ENCODE data around the gene EXOG. TPM values are rescaled to one million over a fixed set of nuclear protein-coding genes. Genes with fewer than 3 reads are reported as not detected.
A peak's percentile ranks its signal among the peaks of the same experiment; 100 is the strongest.

Gene EXOG, protein sequence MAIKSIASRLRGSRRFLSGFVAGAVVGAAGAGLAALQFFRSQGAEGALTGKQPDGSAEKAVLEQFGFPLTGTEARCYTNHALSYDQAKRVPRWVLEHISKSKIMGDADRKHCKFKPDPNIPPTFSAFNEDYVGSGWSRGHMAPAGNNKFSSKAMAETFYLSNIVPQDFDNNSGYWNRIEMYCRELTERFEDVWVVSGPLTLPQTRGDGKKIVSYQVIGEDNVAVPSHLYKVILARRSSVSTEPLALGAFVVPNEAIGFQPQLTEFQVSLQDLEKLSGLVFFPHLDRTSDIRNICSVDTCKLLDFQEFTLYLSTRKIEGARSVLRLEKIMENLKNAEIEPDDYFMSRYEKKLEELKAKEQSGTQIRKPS
- total RNA-seq = 10 to 100 TPM; 15.9 to 23.8 TPM

- Mint-ChIP-seq H3K36me3 (ENCODE audit: low read depth) (peaks cover 30% of the 10 kb centered on the region), H3K9me3 (no peaks in the 10 kb centered on the region), H3K4me1 (no peaks in the 10 kb centered on the region), H3K27me3 (no peaks in the 10 kb centered on the region), H3K27ac (peak within 1 kb of the TSS; percentile 94), H3K4me3 (peak within 1 kb of the TSS; percentile 97)
- peak; percentile 85 for ATAC-seq (replicated peaks)
These were observed at the start of gene EXOG for GRCh38 chr3:38496131-38496910. Gene EXOG, plus strand, starts transcription at chr3:38496340. Its CDS starts 28 bp downstream, at chr3:38496368.

- Mint-ChIP-seq H3K9me3 (no peaks in the 10 kb centered on the region), H3K27me3 (no peaks in the 10 kb centered on the region), H3K4me3 (no peak overlapping the region), H3K36me3 (ENCODE audit: low read depth) (no peaks in the 10 kb centered on the region), H3K4me1 (no peaks in the 10 kb centered on the region), H3K27ac (no peak overlapping the region)
- no peak for ATAC-seq (replicated peaks)
These were observed 49.3 kb upstream of the EXOG start for GRCh38 chr3:38446812-38447211.

- no peak for ATAC-seq (replicated peaks)
- Mint-ChIP-seq H3K4me1 (no peaks in the 10 kb centered on the region), H3K9me3 (no peaks in the 10 kb centered on the region), H3K27me3 (no peaks in the 10 kb centered on the region), H3K36me3 (ENCODE audit: low read depth) (peaks cover 4% of the 10 kb centered on the region), H3K4me3 (no peak overlapping the region), H3K27ac (no peak overlapping the region)
These were observed 45.3 kb upstream of the EXOG start for GRCh38 chr3:38450853-38451252.

DNA sequence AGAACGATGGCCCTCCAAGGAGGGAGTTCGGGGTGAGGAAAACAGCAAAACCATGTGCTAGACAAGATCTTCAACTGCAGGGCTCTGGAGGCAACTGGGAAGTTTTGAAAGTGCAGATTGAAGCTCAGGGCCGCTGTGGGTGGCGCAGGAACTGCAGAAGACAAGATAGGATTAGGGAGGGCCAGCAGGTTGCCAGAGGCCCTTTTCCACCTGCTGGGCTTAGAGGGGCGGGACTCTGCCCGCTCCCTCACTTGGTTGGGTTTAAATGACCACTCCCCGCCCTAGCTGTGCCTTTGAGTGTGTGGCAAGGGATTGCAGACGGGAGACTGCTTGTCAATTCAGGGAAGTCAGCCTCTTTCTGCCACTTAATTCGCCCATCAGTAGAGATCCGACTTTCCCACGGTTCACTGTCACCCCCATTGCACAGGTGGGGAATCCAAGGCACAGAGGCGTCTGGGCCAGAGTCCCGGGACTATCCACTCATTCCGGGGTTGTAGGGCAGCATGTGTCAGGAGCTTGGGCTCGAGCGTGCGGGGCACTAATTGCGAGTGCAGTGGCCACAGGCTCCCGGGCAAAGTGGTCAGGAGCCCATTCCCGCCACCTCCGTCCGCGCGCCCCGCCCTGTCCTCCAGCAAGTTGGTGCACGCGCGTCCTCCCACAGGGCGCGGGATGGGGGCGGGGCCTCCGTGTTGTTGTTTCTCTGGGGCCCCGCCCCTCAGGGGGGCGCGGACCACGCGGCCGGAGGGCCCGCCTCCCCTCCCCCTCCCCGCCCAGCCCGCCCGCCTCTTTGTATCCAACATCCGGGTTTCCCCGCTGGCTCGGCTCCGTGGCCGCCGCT is 42.8 kb upstream of the EXOG start, which contains the start of gene ACVR2B:
TSS of gene ACVR2B (plus strand) at position 816 of the 838 bp plus-strand sequence. CDS start 433 bp downstream, outside the sequence.
- Mint-ChIP-seq H3K4me3 (peak within 1 kb of the TSS; percentile 94), H3K9me3 (no peaks in the 10 kb centered on the region), H3K36me3 (ENCODE audit: low read depth) (peaks cover 4% of the 10 kb centered on the region), H3K4me1 (peaks cover 5% of the 10 kb centered on the region), H3K27ac (peak within 1 kb of the TSS; percentile 91), H3K27me3 (no peaks in the 10 kb centered on the region)
- peak; percentile 72 for ATAC-seq (replicated peaks)

DNA sequence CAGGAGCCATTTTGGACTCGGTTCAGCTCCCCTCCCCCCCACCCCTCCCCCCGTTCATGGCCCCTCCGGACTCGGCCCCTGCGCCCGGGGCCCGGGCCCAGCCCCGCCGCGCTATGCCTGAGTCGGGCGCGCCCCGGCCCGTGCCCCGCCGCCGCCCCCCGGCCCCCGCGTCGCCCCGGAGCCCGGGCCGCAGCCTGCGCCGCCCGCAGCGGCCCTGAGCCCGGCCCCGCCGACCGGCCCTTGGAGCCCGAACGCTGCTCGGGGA is 42.3 kb upstream of the EXOG start:
- H3K27me3 Mint-ChIP-seq = no peaks in the 10 kb centered on the region
- no peak for ATAC-seq (replicated peaks)
- no peaks in the 10 kb centered on the region for H3K9me3 Mint-ChIP-seq
- H3K36me3 Mint-ChIP-seq (ENCODE audit: low read depth) = peaks cover 4% of the 10 kb centered on the region
- peaks cover 10% of the 10 kb centered on the region for H3K4me1 Mint-ChIP-seq
- no peak overlapping the region for H3K27ac Mint-ChIP-seq
- peak overlapping the region; percentile 73 for H3K4me3 Mint-ChIP-seq

GRCh38 chr3:38454178-38454883 is 41.8 kb upstream of the EXOG start:
- no peaks in the 10 kb centered on the region for H3K27me3 Mint-ChIP-seq
- peak overlapping the region; percentile 94 for H3K4me3 Mint-ChIP-seq

DNA sequence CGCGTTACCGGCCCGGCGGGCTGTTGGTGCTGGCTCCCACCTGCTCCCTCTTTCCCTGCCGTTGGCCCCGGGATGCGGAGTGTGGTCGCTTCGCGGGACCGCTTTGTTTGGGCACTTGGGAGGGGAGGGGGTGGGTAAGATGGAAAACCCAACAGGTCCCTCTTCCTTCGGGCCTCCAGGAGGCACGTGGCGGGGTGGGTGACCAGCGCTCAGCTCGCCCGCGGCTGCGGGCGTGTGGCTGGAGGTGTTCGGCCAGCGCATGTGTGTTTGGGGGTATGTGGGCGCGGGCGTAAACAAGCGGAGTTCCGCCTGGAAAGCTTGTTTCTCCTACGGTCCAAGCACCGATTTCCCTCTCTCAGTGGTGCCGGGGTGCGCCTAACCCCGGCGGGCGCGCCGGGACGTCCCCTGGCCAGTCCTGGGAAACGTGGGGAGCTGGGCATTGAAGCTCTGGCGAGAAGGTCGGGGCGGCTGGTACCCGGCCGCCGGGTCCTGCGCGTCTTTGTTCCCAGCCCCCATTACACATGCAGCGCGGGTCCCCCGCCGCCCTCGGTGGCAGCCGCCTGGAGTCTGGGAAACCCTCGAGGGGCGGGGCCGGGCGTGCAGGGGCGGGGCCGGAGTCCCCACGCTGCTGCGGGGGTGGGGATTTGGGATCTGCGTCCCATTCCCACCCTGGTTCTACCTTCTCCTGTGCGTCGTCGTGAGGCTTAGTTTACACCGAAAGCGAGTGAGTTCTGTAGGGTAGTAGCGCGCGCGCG is 41.1 kb upstream of the EXOG start:
- H3K36me3 Mint-ChIP-seq (ENCODE audit: low read depth) = peaks cover 4% of the 10 kb centered on the region
- no peaks in the 10 kb centered on the region for H3K9me3 Mint-ChIP-seq
- peak overlapping the region; percentile 91 for H3K27ac Mint-ChIP-seq
- H3K4me1 Mint-ChIP-seq = peaks cover 11% of the 10 kb centered on the region
- H3K4me3 Mint-ChIP-seq = peak overlapping the region; percentile 94
- ATAC-seq (replicated peaks) = peak; percentile 46
- H3K27me3 Mint-ChIP-seq = no peaks in the 10 kb centered on the region

More at GRCh38 chr3:38454178-38454883, 41.8 kb upstream of the EXOG start:
- peak; percentile 59 for ATAC-seq (replicated peaks)
- peaks cover 11% of the 10 kb centered on the region for H3K4me1 Mint-ChIP-seq
- peak overlapping the region; percentile 91 for H3K27ac Mint-ChIP-seq
- peaks cover 4% of the 10 kb centered on the region for H3K36me3 Mint-ChIP-seq (ENCODE audit: low read depth)
- no peaks in the 10 kb centered on the region for H3K9me3 Mint-ChIP-seq

DNA sequence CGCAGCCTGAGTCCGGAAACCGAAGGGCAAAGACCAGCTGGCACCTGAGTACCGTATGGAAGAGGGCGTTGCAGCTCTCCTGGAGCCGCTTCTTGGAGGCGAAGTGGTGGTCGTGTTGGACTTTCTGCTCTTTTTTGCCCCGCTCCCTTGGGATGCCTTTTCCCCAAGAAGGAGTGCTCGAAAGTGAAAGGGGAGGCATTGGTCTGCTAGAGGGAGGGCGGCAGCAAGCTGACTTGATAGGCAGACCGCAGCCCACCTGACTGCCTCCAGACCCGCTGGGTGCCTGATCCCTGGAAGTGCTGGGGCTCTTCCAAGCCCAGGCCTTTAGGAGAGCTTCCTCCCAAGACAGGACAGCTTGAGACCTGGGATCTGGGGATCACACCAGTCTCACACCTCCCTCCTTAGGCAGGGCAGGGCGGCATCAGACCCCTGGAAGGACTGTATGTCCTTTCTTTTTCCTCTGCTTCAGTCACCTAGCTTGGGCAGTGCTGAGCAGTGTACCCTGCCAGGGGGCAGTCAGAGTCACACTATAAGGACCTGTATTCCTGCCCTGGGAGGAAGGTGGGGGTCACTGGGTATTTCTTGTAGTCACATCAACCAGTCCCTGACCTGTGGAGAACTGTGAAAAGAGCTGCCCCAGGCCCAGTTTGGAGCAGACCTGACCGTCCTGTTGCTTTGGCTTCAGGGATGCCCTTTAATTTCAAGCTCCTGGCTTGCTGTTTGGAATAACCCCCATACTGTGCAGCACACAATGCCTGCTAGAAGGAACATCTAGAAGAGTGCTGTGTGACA is 40.3 kb upstream of the EXOG start:
- peaks cover 11% of the 10 kb centered on the region for H3K4me1 Mint-ChIP-seq
- H3K9me3 Mint-ChIP-seq = no peaks in the 10 kb centered on the region
- H3K27me3 Mint-ChIP-seq = no peaks in the 10 kb centered on the region
- H3K36me3 Mint-ChIP-seq (ENCODE audit: low read depth) = peaks cover 4% of the 10 kb centered on the region
- H3K4me3 Mint-ChIP-seq = peak overlapping the region; percentile 94
- no peak overlapping the region for H3K27ac Mint-ChIP-seq
- no peak for ATAC-seq (replicated peaks)

DNA sequence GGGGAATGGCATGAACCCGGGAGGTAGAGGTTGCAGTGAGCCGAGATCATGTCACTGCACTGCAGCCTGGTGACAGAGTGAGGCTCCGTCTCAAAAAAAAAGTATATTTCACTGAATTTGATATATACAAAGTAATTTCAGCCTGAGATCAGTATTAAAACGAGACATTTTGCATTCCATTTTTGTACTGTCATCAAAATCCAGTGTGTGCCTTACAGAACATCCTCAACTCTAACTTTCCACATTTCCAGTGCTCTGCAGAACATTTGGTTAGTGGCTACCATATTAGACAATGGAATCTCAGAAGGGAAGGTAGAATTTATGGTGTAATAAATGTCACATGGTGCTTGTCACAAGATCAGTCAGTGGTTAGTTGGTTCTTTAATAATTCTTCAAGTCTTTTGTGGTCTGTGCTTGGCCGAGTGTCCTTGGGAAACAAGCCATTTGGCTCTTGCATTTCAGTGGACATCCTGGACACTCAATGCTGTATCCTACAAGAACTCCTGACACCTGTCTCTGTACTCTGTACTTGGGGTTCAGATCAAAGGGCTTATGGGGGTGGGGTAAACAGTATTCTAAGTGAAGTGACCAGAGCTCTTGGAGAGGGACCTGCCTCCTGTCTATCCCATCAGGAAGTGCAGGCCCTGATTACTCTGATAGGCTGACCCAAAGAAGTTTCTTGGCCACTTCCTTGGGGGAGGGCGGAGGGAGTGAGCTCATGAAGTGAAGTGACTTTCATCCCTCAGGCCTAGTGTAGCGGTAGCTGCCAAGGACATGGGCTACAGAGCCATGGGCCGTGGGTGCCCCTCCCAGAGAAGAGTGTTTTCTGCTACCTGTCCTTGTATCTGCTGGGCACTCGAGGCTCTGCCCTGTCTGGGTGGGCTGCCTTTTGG is 38.8 kb upstream of the EXOG start:
- Mint-ChIP-seq H3K9me3 (no peaks in the 10 kb centered on the region), H3K4me1 (peaks cover 11% of the 10 kb centered on the region), H3K4me3 (peak overlapping the region; percentile 94), H3K27me3 (no peaks in the 10 kb centered on the region), H3K27ac (no peak overlapping the region), H3K36me3 (ENCODE audit: low read depth) (peaks cover 4% of the 10 kb centered on the region)
- no peak for ATAC-seq (replicated peaks)

GRCh38 chr3:38458796-38459498 is 37.2 kb upstream of the EXOG start:
- no peak for ATAC-seq (replicated peaks)
- Mint-ChIP-seq H3K27ac (no peak overlapping the region), H3K9me3 (no peaks in the 10 kb centered on the region), H3K4me3 (no peak overlapping the region), H3K4me1 (peaks cover 11% of the 10 kb centered on the region), H3K27me3 (no peaks in the 10 kb centered on the region), H3K36me3 (ENCODE audit: low read depth) (peaks cover 4% of the 10 kb centered on the region)

- H3K4me3 Mint-ChIP-seq = no peak overlapping the region
- H3K27ac Mint-ChIP-seq = no peak overlapping the region
- peaks cover 11% of the 10 kb centered on the region for H3K4me1 Mint-ChIP-seq
- no peak for ATAC-seq (replicated peaks)
- H3K27me3 Mint-ChIP-seq = no peaks in the 10 kb centered on the region
- no peaks in the 10 kb centered on the region for H3K9me3 Mint-ChIP-seq
- H3K36me3 Mint-ChIP-seq (ENCODE audit: low read depth) = peaks cover 1% of the 10 kb centered on the region
These were observed 36.6 kb upstream of the EXOG start for GRCh38 chr3:38459499-38460048.

Measured in activated T-helper 17 cell treated with anti-CD3 and anti-CD28 coated beads, Interleukin-2, amount 50 U/mL, for 72 hours (primary cell).